HepG2 (cell line): Measurements from ENCODE around the gene FOXK2.
"Not testable (repeated sequence)": the region's sequence is repeated elsewhere in the genome, so short reads cannot be mapped to it uniquely, and the experiment has no call there.

Experiments
- CEBPG ChIP-seq: IDR thresholded peaks from 2 replicates; pipeline ENCODE4 v1.6.1; 2016
- FOXA1 ChIP-seq, 2 experiments: fragments of 450-650 bp in 1 of 2; sonication (generic) in 1 of 2; formaldehyde crosslinking in 1 of 2; IDR thresholded peaks; 2 replicates each; pipeline versions ENCODE4 v1.4.0 to v1.6.1; 2016 to 2020; ENCODE audit warnings: missing genetic modification reagents in 1 of 2
- NFE2 ChIP-seq: sonication (generic); formaldehyde crosslinking; IDR thresholded peaks from 2 replicates; pipeline ENCODE4 v1.4.0; 2020; ENCODE audit warnings: missing genetic modification reagents
- POLR2AphosphoS5 ChIP-seq: IDR thresholded peaks from 2 replicates; pipeline ENCODE4 v1.6.1; 2012; ENCODE audit warnings: low read depth, low read length
- ZNF333 ChIP-seq: sonication (generic); formaldehyde crosslinking; IDR thresholded peaks from 2 replicates; pipeline ENCODE4 v1.4.0; 2020; ENCODE audit warnings: mild to moderate bottlenecking, missing genetic modification reagents, borderline replicate concordance
- ZNF570 ChIP-seq: sonication (generic); formaldehyde crosslinking; IDR thresholded peaks from 2 replicates; pipeline ENCODE4 v1.4.0; 2020; ENCODE audit warnings: mild to moderate bottlenecking, missing genetic modification reagents, borderline replicate concordance
- TF ChIP-seq, protein P1 (sequence below), 2 experiments: sonication (generic) in 1 of 2; formaldehyde crosslinking in 1 of 2; IDR thresholded peaks; 2 replicates each; pipeline versions ENCODE4 v1.5.1 to v1.6.1; 2011 to 2020; ENCODE audit warnings: borderline replicate concordance in 1 of 2, low read depth in 1 of 2, low read length in 1 of 2, mild to moderate bottlenecking in 1 of 2, missing genetic modification reagents in 1 of 2, moderate library complexity in 1 of 2
- TF ChIP-seq, protein P2 (sequence below): fragments of 450-650 bp; IDR thresholded peaks from 2 replicates; pipeline ENCODE4 v1.6.1; 2017; ENCODE audit warnings: mild to moderate bottlenecking
- TF ChIP-seq, protein P3 (sequence below): sonication (generic); formaldehyde crosslinking; IDR thresholded peaks from 2 replicates; pipeline ENCODE4 v1.5.0; 2020; ENCODE audit warnings: mild to moderate bottlenecking, missing genetic modification reagents, moderate library complexity

DNA sequence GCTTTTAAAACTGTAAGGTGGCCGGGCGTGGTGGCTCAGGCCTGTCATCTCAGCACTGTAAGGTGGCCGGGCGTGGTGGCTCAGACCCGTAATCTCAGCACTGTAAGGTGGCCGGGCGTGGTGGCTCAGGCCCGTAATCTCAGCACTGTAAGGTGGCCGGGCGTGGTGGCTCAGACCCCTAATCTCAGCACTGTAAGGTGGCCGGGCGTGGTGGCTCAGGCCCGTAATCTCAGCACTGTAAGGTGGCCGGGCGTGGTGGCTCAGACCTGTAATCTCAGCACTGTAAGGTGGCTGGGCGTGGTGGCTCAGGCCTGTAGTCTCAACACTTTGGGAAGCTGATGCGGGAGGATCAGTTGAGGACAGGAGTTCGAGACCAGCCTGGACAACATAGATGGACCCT, 19.5 kb downstream of the FOXK2 start:
- TF ChIP-seq, protein P1, sequence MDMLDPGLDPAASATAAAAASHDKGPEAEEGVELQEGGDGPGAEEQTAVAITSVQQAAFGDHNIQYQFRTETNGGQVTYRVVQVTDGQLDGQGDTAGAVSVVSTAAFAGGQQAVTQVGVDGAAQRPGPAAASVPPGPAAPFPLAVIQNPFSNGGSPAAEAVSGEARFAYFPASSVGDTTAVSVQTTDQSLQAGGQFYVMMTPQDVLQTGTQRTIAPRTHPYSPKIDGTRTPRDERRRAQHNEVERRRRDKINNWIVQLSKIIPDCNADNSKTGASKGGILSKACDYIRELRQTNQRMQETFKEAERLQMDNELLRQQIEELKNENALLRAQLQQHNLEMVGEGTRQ (IDR thresholded peaks at IDR 0.05; ENCODE audit: low read depth, low read length) = not testable (repeated sequence)
- TF ChIP-seq, protein P1 (CRISPR knock-in tag; IDR thresholded peaks at IDR 0.05; ENCODE audit: borderline replicate concordance) = not testable (repeated sequence)
- TF ChIP-seq POLR2AphosphoS5; NFE2 (CRISPR knock-in tag); ZNF333 (CRISPR knock-in tag); CEBPG; ZNF570 (CRISPR knock-in tag); FOXA1 (IDR thresholded peaks at IDR 0.05); FOXA1 (CRISPR knock-in tag; IDR thresholded peaks at IDR 0.05): not testable (repeated sequence)
- TF ChIP-seq, protein P2, sequence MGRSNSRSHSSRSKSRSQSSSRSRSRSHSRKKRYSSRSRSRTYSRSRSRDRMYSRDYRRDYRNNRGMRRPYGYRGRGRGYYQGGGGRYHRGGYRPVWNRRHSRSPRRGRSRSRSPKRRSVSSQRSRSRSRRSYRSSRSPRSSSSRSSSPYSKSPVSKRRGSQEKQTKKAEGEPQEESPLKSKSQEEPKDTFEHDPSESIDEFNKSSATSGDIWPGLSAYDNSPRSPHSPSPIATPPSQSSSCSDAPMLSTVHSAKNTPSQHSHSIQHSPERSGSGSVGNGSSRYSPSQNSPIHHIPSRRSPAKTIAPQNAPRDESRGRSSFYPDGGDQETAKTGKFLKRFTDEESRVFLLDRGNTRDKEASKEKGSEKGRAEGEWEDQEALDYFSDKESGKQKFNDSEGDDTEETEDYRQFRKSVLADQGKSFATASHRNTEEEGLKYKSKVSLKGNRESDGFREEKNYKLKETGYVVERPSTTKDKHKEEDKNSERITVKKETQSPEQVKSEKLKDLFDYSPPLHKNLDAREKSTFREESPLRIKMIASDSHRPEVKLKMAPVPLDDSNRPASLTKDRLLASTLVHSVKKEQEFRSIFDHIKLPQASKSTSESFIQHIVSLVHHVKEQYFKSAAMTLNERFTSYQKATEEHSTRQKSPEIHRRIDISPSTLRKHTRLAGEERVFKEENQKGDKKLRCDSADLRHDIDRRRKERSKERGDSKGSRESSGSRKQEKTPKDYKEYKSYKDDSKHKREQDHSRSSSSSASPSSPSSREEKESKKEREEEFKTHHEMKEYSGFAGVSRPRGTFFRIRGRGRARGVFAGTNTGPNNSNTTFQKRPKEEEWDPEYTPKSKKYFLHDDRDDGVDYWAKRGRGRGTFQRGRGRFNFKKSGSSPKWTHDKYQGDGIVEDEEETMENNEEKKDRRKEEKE = not testable (repeated sequence)
- TF ChIP-seq, protein P3, sequence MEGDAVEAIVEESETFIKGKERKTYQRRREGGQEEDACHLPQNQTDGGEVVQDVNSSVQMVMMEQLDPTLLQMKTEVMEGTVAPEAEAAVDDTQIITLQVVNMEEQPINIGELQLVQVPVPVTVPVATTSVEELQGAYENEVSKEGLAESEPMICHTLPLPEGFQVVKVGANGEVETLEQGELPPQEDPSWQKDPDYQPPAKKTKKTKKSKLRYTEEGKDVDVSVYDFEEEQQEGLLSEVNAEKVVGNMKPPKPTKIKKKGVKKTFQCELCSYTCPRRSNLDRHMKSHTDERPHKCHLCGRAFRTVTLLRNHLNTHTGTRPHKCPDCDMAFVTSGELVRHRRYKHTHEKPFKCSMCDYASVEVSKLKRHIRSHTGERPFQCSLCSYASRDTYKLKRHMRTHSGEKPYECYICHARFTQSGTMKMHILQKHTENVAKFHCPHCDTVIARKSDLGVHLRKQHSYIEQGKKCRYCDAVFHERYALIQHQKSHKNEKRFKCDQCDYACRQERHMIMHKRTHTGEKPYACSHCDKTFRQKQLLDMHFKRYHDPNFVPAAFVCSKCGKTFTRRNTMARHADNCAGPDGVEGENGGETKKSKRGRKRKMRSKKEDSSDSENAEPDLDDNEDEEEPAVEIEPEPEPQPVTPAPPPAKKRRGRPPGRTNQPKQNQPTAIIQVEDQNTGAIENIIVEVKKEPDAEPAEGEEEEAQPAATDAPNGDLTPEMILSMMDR (CRISPR knock-in tag) = not testable (repeated sequence)
